B cell (primary cell): ENCODE measurements around the gene ZNF649. TPM values are rescaled to one million over a fixed set of nuclear protein-coding genes. Genes with fewer than 3 reads are reported as not detected.
A peak's percentile ranks its signal among the peaks of the same experiment; 100 is the strongest.

Experiments
- ATAC-seq: fragments of 200-7000 bp; cut with Tn5 transposase; one replicate; pipeline ENCODE4 v1.10.0; 2021; ENCODE audit warnings: low read depth, mild to moderate bottlenecking, moderate number of reproducible peaks, moderate library complexity
- CTCF ChIA-PET: fragments of 350-600 bp; sonication (Branson Sonifier 250); formaldehyde crosslinking; loops from one replicate; lab custom pipeline; 2021; ENCODE audit warnings: antibody characterized with exemption, inconsistent platforms; lab: Charles Lee
- POLR2A ChIA-PET: fragments of 350-600 bp; sonication (Branson Sonifier 250); formaldehyde crosslinking; loops from one replicate; lab custom pipeline; 2021; ENCODE audit warnings: antibody characterized with exemption; lab: Charles Lee
- DNase-seq: peaks from one replicate; pipeline ENCODE4 v3.0.0; 2013
- H2AFZ ChIP-seq: 2 replicates; pipeline ENCODE4 v1.6.1; 2012; ENCODE audit warnings: mild to moderate bottlenecking, low read depth, low read length; ENCODE audit not compliant: insufficient read depth, poor library complexity, severe bottlenecking
- H3K27ac ChIP-seq, 2 donors: 1 replicate in 1 of 2; 2 replicates in 1 of 2; pipeline ENCODE4 v1.5.1; 2012 to 2013; ENCODE audit warnings: low read length in 2 of 2, mild to moderate bottlenecking in 2 of 2, moderate library complexity in 1 of 2
- H3K27me3 ChIP-seq, 4 experiments: fragments of 200-600 bp in 1 of 4; sonication (generic) in 1 of 4; replicated peaks in 1 of 4; 1 replicate in 2 of 4; 2 replicates in 2 of 4; pipeline versions ENCODE4 v1.6.1 to v1.7.0; 2013 to 2016; ENCODE audit warnings: low read length in 3 of 4, mild to moderate bottlenecking in 2 of 4, mixed read lengths in 1 of 4, moderate library complexity in 1 of 4; ENCODE audit not compliant: insufficient read depth in 4 of 4, control insufficient read depth in 3 of 4; ENCODE audit errors: control extremely low read depth in 1 of 4
- H3K36me3 ChIP-seq, 2 experiments: replicated peaks in 1 of 2; 1 replicate in 1 of 2; 2 replicates in 1 of 2; pipeline versions ENCODE4 v1.6.1 to v1.7.1; 2013; ENCODE audit warnings: low read length in 1 of 2; ENCODE audit not compliant: insufficient read depth in 2 of 2, control insufficient read depth in 1 of 2; ENCODE audit errors: control extremely low read depth in 1 of 2, extremely low read depth in 1 of 2
- H3K4me1 ChIP-seq, 2 donors: fragments of 200-600 bp in 1 of 2; sonication (generic) in 1 of 2; 1 replicate in 1 of 2; 2 replicates in 1 of 2; pipeline versions ENCODE4 v1.5.1 to v1.6.1; 2013 to 2017; ENCODE audit warnings: low read length in 2 of 2; ENCODE audit not compliant: control insufficient read depth in 2 of 2, insufficient read depth in 2 of 2
- H3K4me2 ChIP-seq: replicated peaks from 2 replicates; pipeline ENCODE3; 2012; ENCODE audit warnings: mild to moderate bottlenecking, low read depth, low read length; ENCODE audit not compliant: poor library complexity, severe bottlenecking
- H3K4me3 ChIP-seq, 5 experiments: fragments of 200-600 bp in 1 of 5; sonication (generic) in 1 of 5; 1 replicate in 3 of 5; 2 replicates in 2 of 5; pipeline versions ENCODE4 v1.5.1 to v1.7.0; 2011 to 2016; ENCODE audit warnings: low read length in 4 of 5, mild to moderate bottlenecking in 4 of 5, low read depth in 2 of 5, control low read depth in 1 of 5, moderate library complexity in 1 of 5; ENCODE audit not compliant: insufficient read depth in 1 of 5; ENCODE audit errors: control extremely low read depth in 1 of 5, extremely low read depth in 1 of 5
- H3K79me2 ChIP-seq: fragments of 200-600 bp; sonication (generic); one replicate; pipeline ENCODE4 v1.6.0; 2016; ENCODE audit warnings: low read length; ENCODE audit not compliant: control insufficient read depth, insufficient read depth
- H3K9ac ChIP-seq: fragments of 200-600 bp; sonication (generic); 2 replicates; pipeline ENCODE4 v1.6.1; 2017; ENCODE audit warnings: mild to moderate bottlenecking, low read length, moderate library complexity
- H3K9me3 ChIP-seq, 3 donors: one replicate each; pipeline versions ENCODE4 v1.6.1 to v1.7.1; 2013; ENCODE audit warnings: low read length in 2 of 3; ENCODE audit not compliant: control insufficient read depth in 2 of 3, insufficient read depth in 1 of 3; ENCODE audit errors: control extremely low read depth in 1 of 3
- H4K20me1 ChIP-seq: 2 replicates; pipeline ENCODE4 v1.6.0; 2012; ENCODE audit warnings: mild to moderate bottlenecking, low read length; ENCODE audit not compliant: insufficient read depth, control insufficient read depth, poor library complexity, severe bottlenecking
- H3K27ac Mint-ChIP-seq: one replicate; pipeline ENCODE4 v1.8.0; 2021; ENCODE audit warnings: mixed read lengths
- H3K27me3 Mint-ChIP-seq: one replicate; pipeline ENCODE4 v1.8.0; 2021; ENCODE audit warnings: mixed read lengths
- H3K4me1 Mint-ChIP-seq: one replicate; pipeline ENCODE4 v1.8.0; 2021; ENCODE audit warnings: mixed read lengths
- H3K4me3 Mint-ChIP-seq: one replicate; pipeline ENCODE4 v1.8.0; 2021; ENCODE audit warnings: mixed read lengths
- H3K9me3 Mint-ChIP-seq: one replicate; pipeline ENCODE4 v1.8.0; 2022; ENCODE audit warnings: mixed read lengths; ENCODE audit not compliant: insufficient read depth
- CTCF ChIP-seq: fragments of 200-600 bp; IDR thresholded peaks from one replicate; pipeline ENCODE4 v1.8.0; 2022; ENCODE audit warnings: antibody characterized with exemption, mild to moderate bottlenecking
- EZH2 ChIP-seq: IDR thresholded peaks from 2 replicates; pipeline ENCODE4 v1.6.1; 2012; ENCODE audit warnings: borderline replicate concordance, low read depth, mild to moderate bottlenecking, moderate library complexity, low read length; ENCODE audit not compliant: insufficient read depth, poor library complexity, severe bottlenecking
- WGBS: methylation state at CpG from one replicate; pipeline ENCODE4 v1.1.5; 2013; ENCODE audit warnings: missing lambda C conversion rate; ENCODE audit not compliant: insufficient coverage; 5-methylcytosine and 5-hydroxymethylcytosine counted together
- intact Hi-C: fragments of 100-400 bp; cut with micrococcal nuclease; formaldehyde crosslinking; loops from one replicate; pipeline ENCODE4 v1.10.0; 2022
- polyA plus RNA-seq: library from polyadenylated mRNA; depleted of rRNA; stranded (reverse); fragments of >200 nt; gene quantifications from 2 replicates; pipeline ENCODE4 v1.2.3, GENCODE V29; 2012
- total RNA-seq, 2 donors: library from RNA; stranded (reverse); fragments of 120-200 nt in 1 of 2; gene quantifications; 1 replicate in 1 of 2; 2 replicates in 1 of 2; pipeline versions ENCODE4 v1.2.3 to v1.2.4, GENCODE V29; 2013 to 2022

ZNF649 gene
- total and polyA plus RNA-seq, 2 donors (not counting 1 experiment from before 2014, with no cell fraction given) = 3.8 to 35.7 TPM

GRCh38 chr19:51926784-51927741, 22.2 kb upstream of the ZNF649 start, which contains the start of gene ZNF613:
TSS of gene ZNF613 (plus strand) at chr19:51927472. CDS start at chr19:51936221, 8,749 bp downstream.
- H3K36me3 ChIP-seq = peaks cover 0 to 9% of the 10 kb centered on the region in 2 experiments
- CTCF ChIA-PET = no interaction called here
- POLR2A ChIA-PET = interaction anchor here (0.6 kb wide), 1 partner anchor 1451 kb away, joined by 5 read pairs; no protein-coding TSS in a partner anchor
- no peaks in the 10 kb centered on the region for H4K20me1 ChIP-seq
- Mint-ChIP-seq H3K4me3 (peak within 1 kb of the TSS; percentile 90), H3K9me3 (peaks cover 16% of the 10 kb centered on the region), H3K27ac (peak within 1 kb of the TSS; percentile 84), H3K27me3 (no peaks in the 10 kb centered on the region), H3K4me1 (peaks cover 22% of the 10 kb centered on the region)
- TF ChIP-seq CTCF (peak; percentile 26), EZH2 (no peak)
- peaks cover 10 to 14% of the 10 kb centered on the region in 2 donors for H3K4me1 ChIP-seq
- no peaks in the 10 kb centered on the region for H3K27me3 ChIP-seq
- DNase-seq (peak; percentile 94), ATAC-seq (peak; percentile 92)
- H2AFZ ChIP-seq = peak within 1 kb of the TSS; percentile 97
- H3K27ac ChIP-seq = peak within 1 kb of the TSS; percentile 72 to 76
- H3K9me3 ChIP-seq = peaks cover 11 to 42% (median 29%) of the 10 kb centered on the region in 3 donors
- intact Hi-C loops = loop anchor here (1.0 to 5.0 kb wide), 6 partner anchors 22 to 213 kb away; partner anchors contain the start of genes ZNF350, ZNF577, ZNF615 and ZNF649
- peak within 1 kb of the TSS; percentile 78 to 93 (median 86) for H3K4me3 ChIP-seq
- peaks cover 14% of the 10 kb centered on the region for H3K79me2 ChIP-seq
- WGBS = under 1% methylated on average over 50 of the region's 52 CpGs
- peak within 1 kb of the TSS; percentile 81 for H3K9ac ChIP-seq
- peak within 1 kb of the TSS; percentile 86 for H3K4me2 ChIP-seq
